Keratinocyte (primary cell): ENCODE data around the gene DBNL. TPM values are rescaled to one million over a fixed set of nuclear protein-coding genes. Genes with fewer than 3 reads are reported as not detected.
"Not testable (repeated sequence)": the region's sequence is repeated elsewhere in the genome, so short reads cannot be mapped to it uniquely, and the experiment has no call there.

Experiments used
- DNase-seq: peaks from one replicate; pipeline ENCODE4 v3.0.0-alpha.2; 2011; ENCODE audit warnings: low read depth, missing footprints, low spot score
- FAIRE-seq: peaks from 2 replicates; lab custom pipeline; 2011; peaks lifted over from hg19 to GRCh38; lab: Jason Lieb, UNC
- H2AFZ ChIP-seq: 2 replicates; pipeline ENCODE4 v1.6.0; 2012; ENCODE audit warnings: low read length, control low read depth, inconsistent platforms; ENCODE audit not compliant: control insufficient read depth
- H3K27ac ChIP-seq: 2 replicates; pipeline ENCODE4 v1.5.1; 2011; ENCODE audit warnings: low read length; ENCODE audit not compliant: control insufficient read depth, insufficient read depth
- H3K27me3 ChIP-seq: 3 replicates; pipeline ENCODE4 v1.6.0; 2011; ENCODE audit warnings: low read length; ENCODE audit not compliant: control insufficient read depth, insufficient read depth; ENCODE audit errors: extremely low read depth
- H3K36me3 ChIP-seq, 2 experiments: 2 replicates in 1 of 2; 3 replicates in 1 of 2; pipeline ENCODE4 v1.5.1; 2011; ENCODE audit warnings: low read length in 2 of 2, mild to moderate bottlenecking in 1 of 2; ENCODE audit not compliant: control insufficient read depth in 2 of 2, insufficient read depth in 2 of 2; ENCODE audit errors: extremely low read depth in 1 of 2
- H3K4me1 ChIP-seq: 3 replicates; pipeline ENCODE4 v1.5.1; 2011; ENCODE audit warnings: low read length; ENCODE audit not compliant: control insufficient read depth, insufficient read depth; ENCODE audit errors: extremely low read depth
- H3K4me2 ChIP-seq: 3 replicates; pipeline ENCODE4 v1.6.0; 2011; ENCODE audit warnings: low read depth, low read length; ENCODE audit not compliant: control insufficient read depth, insufficient read depth; ENCODE audit errors: extremely low read depth
- H3K4me3 ChIP-seq, 3 experiments: fragments of 200-600 bp in 1 of 3; sonication (generic) in 1 of 3; 2 replicates in 2 of 3; 3 replicates in 1 of 3; pipeline ENCODE4 v1.5.1; 2011 to 2016; ENCODE audit warnings: low read length in 3 of 3, mild to moderate bottlenecking in 3 of 3, control low read depth in 2 of 3, inconsistent platforms in 1 of 3, low read depth in 1 of 3, mixed read lengths in 1 of 3, mixed run types in 1 of 3, moderate library complexity in 1 of 3; ENCODE audit not compliant: control insufficient read depth in 2 of 3, insufficient read depth in 2 of 3; ENCODE audit errors: extremely low read depth in 1 of 3
- H3K79me2 ChIP-seq: 2 replicates; pipeline ENCODE4 v1.6.0; 2012; ENCODE audit warnings: low read length; ENCODE audit not compliant: control insufficient read depth, insufficient read depth
- H3K9ac ChIP-seq: 3 replicates; pipeline ENCODE4 v1.6.0; 2011; ENCODE audit warnings: low read length; ENCODE audit not compliant: control insufficient read depth, insufficient read depth; ENCODE audit errors: extremely low read depth
- H3K9me1 ChIP-seq: 3 replicates; pipeline ENCODE4 v1.6.0; 2011; ENCODE audit warnings: low read length; ENCODE audit not compliant: control insufficient read depth, insufficient read depth; ENCODE audit errors: extremely low read depth
- H3K9me3 ChIP-seq: 2 replicates; pipeline ENCODE4 v1.5.1; 2012; ENCODE audit warnings: low read depth, low read length; ENCODE audit not compliant: control insufficient read depth
- H4K20me1 ChIP-seq: 3 replicates; pipeline ENCODE4 v1.6.0; 2011; ENCODE audit warnings: low read length; ENCODE audit not compliant: control insufficient read depth, insufficient read depth; ENCODE audit errors: extremely low read depth
- EZH2 ChIP-seq: IDR thresholded peaks from one replicate; pipeline ENCODE4 v1.6.1; 2012; ENCODE audit warnings: inconsistent platforms, mild to moderate bottlenecking, low read length, moderate library complexity
- dilution Hi-C: fragments of 300-500 bp; cut with MboI; formaldehyde crosslinking; loops from one replicate; pipeline ENCODE4 v1.7.0; 2020; ENCODE audit warnings: low sequenced_read_pairs; ENCODE audit not compliant: extremely low pct_ligation_motif_present
- polyA minus RNA-seq, 3 experiments: library from RNA; depleted of rRNA, polyadenylated mRNA; stranded (reverse); fragments of >200 nt; gene quantifications; 1 replicate in 1 of 3; 2 replicates in 1 of 3; 3 replicates in 1 of 3; pipeline ENCODE4 v1.2.3, GENCODE V29; 2011
- polyA plus RNA-seq, 5 experiments: library from polyadenylated mRNA; depleted of rRNA in 3 of 5; stranded (reverse) in 3 of 5; stranded (forward) in 1 of 5; unstranded in 1 of 5; fragments of >200 nt; gene quantifications; 1 replicate in 1 of 5; 2 replicates in 3 of 5; 3 replicates in 1 of 5; pipeline versions ENCODE4 v1.2.1 to v1.2.3, GENCODE V29; 2011 to 2012; ENCODE audit warnings: missing spikeins in 2 of 5, low read depth in 1 of 5, low replicate concordance in 1 of 5
- TF ChIP-seq, protein P1 (sequence below), 3 experiments: IDR thresholded peaks in 1 of 3; conservative IDR thresholded peaks in 1 of 3; optimal IDR thresholded peaks in 1 of 3; 2 replicates in 2 of 3; 3 replicates in 1 of 3; pipeline versions ENCODE3 to v1.5.1; 2011; ENCODE audit warnings: low read length in 3 of 3, mild to moderate bottlenecking in 3 of 3, moderate library complexity in 2 of 3, control low read depth in 1 of 3, inconsistent platforms in 1 of 3; ENCODE audit not compliant: insufficient read depth in 2 of 3; ENCODE audit errors: extremely low read depth in 1 of 3

DBNL gene
- polyA plus RNA-seq (76.1 to 107 TPM (median 88.4 TPM) in 3 replicates), polyA minus RNA-seq (106 to 202 TPM (median 106 TPM) in 3 replicates)
- polyA plus RNA-seq (2011; ENCODE audit: low read depth), result 29.4 TPM
- polyA plus RNA-seq (2011; cell fraction: cytosol; rRNA removed), result 77.6 and 112 TPM in 2 replicates
- 116 and 137 TPM in 2 replicates for polyA plus RNA-seq (2011; cell fraction: nucleus; rRNA removed)
- 32.5 and 115 TPM in 2 replicates for polyA plus RNA-seq (2012; ENCODE audit: low replicate concordance)
- 93.0 TPM for polyA minus RNA-seq (2011; cell fraction: cytosol; rRNA and poly(A)+ RNA removed)
- polyA minus RNA-seq (2011; cell fraction: nucleus; rRNA and poly(A)+ RNA removed), result 38.6 and 49.6 TPM in 2 replicates

GRCh38 chr7:44044315-44045225 lies at the start of gene DBNL:
Gene DBNL, plus strand, starts transcription at chr7:44044702. Its CDS starts 36 bp downstream, at chr7:44044738.
- peak within 1 kb of the TSS; percentile 95 for H2AFZ ChIP-seq
- TF ChIP-seq, protein P1, sequence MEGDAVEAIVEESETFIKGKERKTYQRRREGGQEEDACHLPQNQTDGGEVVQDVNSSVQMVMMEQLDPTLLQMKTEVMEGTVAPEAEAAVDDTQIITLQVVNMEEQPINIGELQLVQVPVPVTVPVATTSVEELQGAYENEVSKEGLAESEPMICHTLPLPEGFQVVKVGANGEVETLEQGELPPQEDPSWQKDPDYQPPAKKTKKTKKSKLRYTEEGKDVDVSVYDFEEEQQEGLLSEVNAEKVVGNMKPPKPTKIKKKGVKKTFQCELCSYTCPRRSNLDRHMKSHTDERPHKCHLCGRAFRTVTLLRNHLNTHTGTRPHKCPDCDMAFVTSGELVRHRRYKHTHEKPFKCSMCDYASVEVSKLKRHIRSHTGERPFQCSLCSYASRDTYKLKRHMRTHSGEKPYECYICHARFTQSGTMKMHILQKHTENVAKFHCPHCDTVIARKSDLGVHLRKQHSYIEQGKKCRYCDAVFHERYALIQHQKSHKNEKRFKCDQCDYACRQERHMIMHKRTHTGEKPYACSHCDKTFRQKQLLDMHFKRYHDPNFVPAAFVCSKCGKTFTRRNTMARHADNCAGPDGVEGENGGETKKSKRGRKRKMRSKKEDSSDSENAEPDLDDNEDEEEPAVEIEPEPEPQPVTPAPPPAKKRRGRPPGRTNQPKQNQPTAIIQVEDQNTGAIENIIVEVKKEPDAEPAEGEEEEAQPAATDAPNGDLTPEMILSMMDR (optimal IDR thresholded peaks at IDR 0.05 in 1 of 3, IDR thresholded peaks at IDR 0.05 in 1 of 3, conservative IDR thresholded peaks at IDR 0.05 in 1 of 3; ENCODE audit: extremely low read depth in 1 of 3, insufficient read depth in 2 of 3, low read length in 3 of 3), result no peak
- no peak for TF ChIP-seq EZH2
- no peak for DNase-seq
- dilution Hi-C loops, result no loop called here
- peak within 1 kb of the TSS; percentile 84 for H3K4me2 ChIP-seq
- H3K79me2 ChIP-seq, result peaks cover 46% of the 10 kb centered on the region
- H3K4me1 ChIP-seq, result peaks cover 15% of the 10 kb centered on the region
- H3K27me3 ChIP-seq, result no peaks in the 10 kb centered on the region
- H3K4me3 ChIP-seq, result peak within 1 kb of the TSS; percentile 87 to 99 (median 98)
- FAIRE-seq, result no peak
- peak within 1 kb of the TSS; percentile 80 for H3K9ac ChIP-seq
- peak within 1 kb of the TSS; percentile 70 for H3K27ac ChIP-seq
- H4K20me1 ChIP-seq, result peaks cover 6% of the 10 kb centered on the region
- peaks cover 3 to 11% of the 10 kb centered on the region in 2 experiments for H3K36me3 ChIP-seq
- H3K9me1 ChIP-seq, result no peaks in the 10 kb centered on the region
- no peaks in the 10 kb centered on the region for H3K9me3 ChIP-seq

- FAIRE-seq, H4K20me1 ChIP-seq, H2AFZ ChIP-seq, H3K4me3 ChIP-seq, H3K9me3 ChIP-seq, H3K79me2 ChIP-seq, H3K4me2 ChIP-seq, H3K27ac ChIP-seq, H3K4me1 ChIP-seq, H3K9ac ChIP-seq, H3K27me3 ChIP-seq, DNase-seq, H3K36me3 ChIP-seq, dilution Hi-C loops, H3K9me1 ChIP-seq: not testable (repeated sequence)
Measured at GRCh38 chr7:43997532-43997931, 47.0 kb upstream of the DBNL start, which contains the start of gene SPDYE1. Gene SPDYE1, plus strand, starts transcription at chr7:43997897. Its CDS starts 2,053 bp downstream, at chr7:43999950.

- H3K4me1 ChIP-seq, FAIRE-seq, H4K20me1 ChIP-seq, H3K9me1 ChIP-seq, DNase-seq, dilution Hi-C loops, H2AFZ ChIP-seq, H3K9me3 ChIP-seq, H3K36me3 ChIP-seq, H3K27ac ChIP-seq, H3K27me3 ChIP-seq, H3K4me2 ChIP-seq, H3K9ac ChIP-seq, H3K4me3 ChIP-seq, H3K79me2 ChIP-seq: not testable (repeated sequence)
Measured at GRCh38 chr7:44012081-44012480, 32.4 kb upstream of the DBNL start.

DNA sequence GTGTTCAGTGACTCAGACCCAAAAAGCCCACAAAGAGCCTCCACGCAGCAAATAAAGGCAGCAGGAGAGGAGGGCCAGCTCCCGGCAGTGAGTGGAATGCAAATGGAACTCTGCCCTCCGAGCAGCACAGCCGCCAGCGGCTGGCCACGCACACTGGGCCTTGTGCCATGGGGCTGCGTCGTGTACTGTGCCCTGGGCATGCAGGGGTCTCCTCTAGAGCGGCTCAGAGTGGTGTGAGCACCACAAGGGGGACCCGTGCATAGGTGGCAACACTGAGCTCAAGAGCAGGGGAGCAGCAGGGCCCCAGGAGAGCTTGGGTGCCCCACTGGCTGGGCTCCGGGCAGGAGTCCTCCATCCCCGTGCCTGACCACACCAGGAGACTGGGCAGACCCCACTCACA lies 29.4 kb upstream of the DBNL start:
- not testable (repeated sequence) for FAIRE-seq, H3K9ac ChIP-seq

More for the DNA sequence above, 29.4 kb upstream of the DBNL start:
- H4K20me1 ChIP-seq, H3K36me3 ChIP-seq, H3K4me2 ChIP-seq, H3K27ac ChIP-seq, H3K9me1 ChIP-seq, H3K4me1 ChIP-seq, dilution Hi-C loops, DNase-seq, H2AFZ ChIP-seq, H3K9me3 ChIP-seq, H3K27me3 ChIP-seq, H3K4me3 ChIP-seq, H3K79me2 ChIP-seq: not testable (repeated sequence)
